GM10266 (cell line): ENCODE data around the gene WSCD2.

Experiments used
- DNase-seq: peaks from one replicate; pipeline ENCODE4 v3.0.0; 2012; ENCODE audit errors: extremely low spot score
- TF ChIP-seq, protein P1 (sequence below): IDR thresholded peaks from 2 replicates; pipeline ENCODE4 v1.5.1; 2012; ENCODE audit warnings: mild to moderate bottlenecking, low read depth; ENCODE audit not compliant: control insufficient read depth, insufficient read depth; ENCODE audit errors: missing control alignments

Gene WSCD2

DNA sequence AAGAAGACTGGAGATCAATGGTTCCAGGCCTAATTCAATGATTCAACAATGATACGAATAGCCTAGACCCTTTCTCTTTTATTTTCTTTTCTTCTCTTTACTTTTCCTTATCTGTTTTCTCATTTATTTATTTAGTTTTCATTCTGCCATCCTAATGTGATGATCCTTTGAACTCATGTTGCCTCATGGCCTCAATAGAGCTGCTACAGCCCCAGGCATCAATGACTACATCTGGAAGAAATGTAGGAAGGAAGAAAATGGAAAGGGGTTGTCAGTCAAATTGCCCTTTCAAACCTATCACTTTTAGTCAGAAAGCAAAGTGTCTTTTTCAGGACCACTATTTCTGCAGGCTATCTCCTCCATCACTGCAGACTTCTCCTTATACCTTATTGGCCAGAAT lies 140.1 kb downstream of the WSCD2 start:
- TF ChIP-seq, protein P1, sequence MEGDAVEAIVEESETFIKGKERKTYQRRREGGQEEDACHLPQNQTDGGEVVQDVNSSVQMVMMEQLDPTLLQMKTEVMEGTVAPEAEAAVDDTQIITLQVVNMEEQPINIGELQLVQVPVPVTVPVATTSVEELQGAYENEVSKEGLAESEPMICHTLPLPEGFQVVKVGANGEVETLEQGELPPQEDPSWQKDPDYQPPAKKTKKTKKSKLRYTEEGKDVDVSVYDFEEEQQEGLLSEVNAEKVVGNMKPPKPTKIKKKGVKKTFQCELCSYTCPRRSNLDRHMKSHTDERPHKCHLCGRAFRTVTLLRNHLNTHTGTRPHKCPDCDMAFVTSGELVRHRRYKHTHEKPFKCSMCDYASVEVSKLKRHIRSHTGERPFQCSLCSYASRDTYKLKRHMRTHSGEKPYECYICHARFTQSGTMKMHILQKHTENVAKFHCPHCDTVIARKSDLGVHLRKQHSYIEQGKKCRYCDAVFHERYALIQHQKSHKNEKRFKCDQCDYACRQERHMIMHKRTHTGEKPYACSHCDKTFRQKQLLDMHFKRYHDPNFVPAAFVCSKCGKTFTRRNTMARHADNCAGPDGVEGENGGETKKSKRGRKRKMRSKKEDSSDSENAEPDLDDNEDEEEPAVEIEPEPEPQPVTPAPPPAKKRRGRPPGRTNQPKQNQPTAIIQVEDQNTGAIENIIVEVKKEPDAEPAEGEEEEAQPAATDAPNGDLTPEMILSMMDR: no peak
- DNase-seq: no peak

DNA sequence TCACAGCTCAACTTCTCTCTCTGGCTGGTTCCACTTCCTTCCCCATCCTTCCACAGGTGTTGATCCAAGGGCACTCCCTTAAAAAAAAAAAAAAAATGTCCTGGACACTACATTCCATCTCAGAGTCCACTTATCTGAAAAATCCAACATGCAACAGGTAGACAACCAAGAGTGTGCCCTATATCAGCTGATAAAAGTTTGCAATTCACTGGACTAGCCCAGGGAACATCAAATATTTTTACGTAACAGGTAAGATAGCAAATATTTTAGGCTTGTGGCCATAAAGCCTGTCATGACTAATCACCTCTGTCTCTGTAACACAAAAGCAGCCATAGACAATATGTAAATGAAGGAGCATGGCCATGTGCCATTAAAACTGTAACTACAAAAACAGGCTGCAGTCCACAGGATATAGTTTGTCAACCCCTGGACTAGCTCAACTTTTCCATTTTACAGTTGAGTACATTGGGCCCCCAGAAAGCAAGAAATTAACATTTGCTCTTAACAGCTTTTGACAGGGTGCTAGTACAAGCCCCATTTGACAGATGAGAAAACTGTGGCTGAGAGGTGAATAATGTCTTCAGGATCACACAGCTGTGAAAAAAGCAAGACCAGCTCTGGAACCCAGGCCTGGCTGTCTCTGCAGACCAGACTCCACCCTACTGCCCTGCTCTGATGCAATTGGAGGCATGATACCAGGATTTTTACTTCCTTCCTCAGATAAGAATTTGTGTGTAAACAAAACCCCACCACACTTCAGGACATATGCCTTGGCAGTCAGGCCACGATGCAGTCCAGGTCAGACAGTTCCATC lies 141.2 kb downstream of the WSCD2 start:
- TF ChIP-seq, protein P1: no peak
- no peak for DNase-seq

DNA sequence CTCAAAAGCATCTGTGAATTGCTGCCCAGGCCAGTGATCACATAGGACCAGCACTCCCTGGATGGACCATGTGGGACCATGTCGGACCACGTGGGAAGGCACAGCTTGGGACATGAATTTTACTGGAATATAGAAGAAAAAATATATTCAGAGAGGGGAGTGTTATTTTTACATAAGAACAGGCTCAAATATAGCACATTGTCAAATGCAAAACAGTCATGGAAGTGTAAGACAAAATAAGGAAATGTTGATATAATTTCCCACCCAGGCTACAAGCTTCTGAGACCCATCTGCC lies 141.7 kb downstream of the WSCD2 start:
- TF ChIP-seq, protein P1: no peak
- no peak for DNase-seq

DNA sequence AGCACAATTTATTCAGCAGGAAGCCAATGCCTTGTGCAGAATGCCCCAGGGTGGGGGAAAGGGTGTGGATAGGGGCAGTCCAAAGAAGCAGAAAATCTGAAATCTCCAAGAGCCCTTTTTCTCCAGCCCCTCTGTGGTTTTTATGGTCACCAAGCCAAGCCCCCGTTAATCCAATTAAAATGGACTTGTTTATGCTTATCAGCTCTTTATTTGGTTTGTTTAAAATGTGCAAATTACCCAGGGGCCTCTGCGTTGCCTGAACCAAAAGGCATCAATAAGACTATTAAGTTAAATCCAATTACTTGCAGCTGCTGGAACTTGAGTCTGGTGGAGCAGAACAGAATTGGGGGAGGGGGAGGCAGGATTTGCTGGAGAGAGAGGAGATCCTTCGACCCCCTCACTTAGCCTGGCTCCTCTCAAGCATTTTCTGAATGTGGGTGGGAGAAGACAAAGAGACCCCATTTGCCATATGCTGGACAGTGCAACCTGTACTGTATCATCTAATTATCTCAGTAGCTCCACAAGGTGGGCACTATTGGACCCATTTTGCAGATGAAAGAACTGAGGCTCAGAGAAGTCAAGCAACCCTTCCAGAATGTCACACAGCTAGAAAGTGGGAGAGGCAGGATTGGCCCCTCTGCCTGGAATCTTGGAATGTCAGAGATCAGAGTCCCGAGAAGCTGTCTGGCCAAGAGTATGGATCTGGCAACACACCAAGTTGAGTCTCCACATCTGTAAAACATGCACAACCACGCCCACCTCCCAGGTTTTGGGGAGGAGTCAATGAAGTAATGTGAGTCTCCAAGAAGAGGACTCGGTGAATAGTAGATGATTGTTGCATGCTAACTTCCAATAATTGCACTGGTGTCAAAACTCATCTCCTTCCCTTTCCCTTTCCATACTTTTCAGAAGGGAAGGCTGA lies 143.1 kb downstream of the WSCD2 start:
- TF ChIP-seq, protein P1: no peak
- no peak for DNase-seq

DNA sequence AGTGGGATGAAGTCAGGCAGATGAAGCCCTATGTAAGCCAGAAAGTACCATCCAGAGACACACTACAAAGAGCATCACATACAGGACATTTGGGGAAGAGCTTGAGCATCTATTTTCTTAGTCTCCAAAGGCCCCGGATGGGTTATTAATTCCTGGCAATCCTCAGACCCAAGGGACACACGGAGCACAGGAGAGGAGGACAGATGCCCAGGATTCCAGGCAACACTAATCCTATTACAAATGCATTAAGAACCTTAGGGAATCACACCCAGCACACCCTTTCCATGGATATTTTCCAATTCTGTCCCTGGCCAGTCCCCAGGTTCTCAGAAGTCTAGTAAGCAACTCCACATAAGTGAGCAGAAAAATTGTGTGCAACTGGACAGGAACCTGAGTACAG lies 144.1 kb downstream of the WSCD2 start:
- TF ChIP-seq, protein P1: no peak
- no peak for DNase-seq

DNA sequence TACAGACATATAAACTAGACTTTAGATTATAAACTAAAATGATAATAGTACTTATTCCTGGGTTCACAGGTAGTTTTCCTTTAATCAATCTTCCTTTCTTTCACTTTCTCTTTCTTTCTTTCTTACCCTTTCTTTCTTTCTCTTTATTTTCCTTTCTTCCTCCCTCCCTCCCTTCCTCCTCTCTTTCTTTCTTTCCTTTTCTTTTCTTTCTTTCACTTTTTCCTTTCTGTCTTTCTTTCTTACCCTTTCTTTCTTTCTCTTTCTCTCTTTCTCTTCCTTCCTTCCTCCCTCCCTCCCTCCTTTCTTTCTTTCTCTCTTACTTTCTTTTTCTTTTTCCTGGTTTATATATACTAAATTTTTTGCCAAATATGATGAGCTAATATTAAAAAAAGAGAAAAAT lies 148.5 kb downstream of the WSCD2 start:
- TF ChIP-seq, protein P1: no peak
- DNase-seq: no peak

DNA sequence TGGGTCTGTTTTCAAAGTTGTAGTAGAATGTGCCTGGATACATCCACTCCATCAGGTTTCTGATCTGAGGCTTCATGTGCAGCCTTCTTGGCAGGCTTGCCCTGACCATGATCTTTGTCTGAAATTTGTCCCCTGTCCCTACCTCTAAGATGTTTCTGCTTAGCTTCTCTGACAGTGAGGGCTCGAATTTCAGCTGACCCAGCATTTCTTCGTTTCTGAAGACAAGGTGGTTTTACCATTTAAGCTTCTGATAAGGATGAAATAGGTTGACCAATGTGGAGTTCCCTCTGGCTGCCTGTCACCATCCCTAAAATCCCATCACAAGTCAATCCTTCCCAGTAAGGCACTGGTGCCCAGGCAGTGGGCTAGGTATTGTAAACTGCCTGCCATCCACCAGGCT lies 153.1 kb downstream of the WSCD2 start:
- DNase-seq: no peak
- TF ChIP-seq, protein P1: no peak
